ENCODE measurements around the gene CCDC85A.

DNA sequence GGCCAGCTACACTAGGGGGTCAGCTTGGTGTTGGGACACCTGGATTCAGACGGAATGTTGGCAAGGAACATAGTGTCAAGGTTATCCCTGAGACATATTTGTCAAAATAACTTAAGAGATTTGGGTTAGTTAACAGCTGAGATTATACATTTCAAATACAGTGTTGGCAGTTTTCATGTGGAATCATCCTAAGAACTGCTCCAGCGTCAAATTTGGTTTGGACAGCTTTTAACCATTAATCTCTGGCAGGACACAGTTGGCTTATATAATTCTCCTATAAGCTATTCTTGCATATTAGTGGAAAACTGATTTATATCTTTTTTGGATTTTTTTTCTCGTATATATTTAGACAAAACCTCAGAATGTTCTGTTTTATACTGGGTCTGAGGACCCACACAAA is 132.2 kb downstream of the CCDC85A start:
- TF ChIP-seq, protein P1, sequence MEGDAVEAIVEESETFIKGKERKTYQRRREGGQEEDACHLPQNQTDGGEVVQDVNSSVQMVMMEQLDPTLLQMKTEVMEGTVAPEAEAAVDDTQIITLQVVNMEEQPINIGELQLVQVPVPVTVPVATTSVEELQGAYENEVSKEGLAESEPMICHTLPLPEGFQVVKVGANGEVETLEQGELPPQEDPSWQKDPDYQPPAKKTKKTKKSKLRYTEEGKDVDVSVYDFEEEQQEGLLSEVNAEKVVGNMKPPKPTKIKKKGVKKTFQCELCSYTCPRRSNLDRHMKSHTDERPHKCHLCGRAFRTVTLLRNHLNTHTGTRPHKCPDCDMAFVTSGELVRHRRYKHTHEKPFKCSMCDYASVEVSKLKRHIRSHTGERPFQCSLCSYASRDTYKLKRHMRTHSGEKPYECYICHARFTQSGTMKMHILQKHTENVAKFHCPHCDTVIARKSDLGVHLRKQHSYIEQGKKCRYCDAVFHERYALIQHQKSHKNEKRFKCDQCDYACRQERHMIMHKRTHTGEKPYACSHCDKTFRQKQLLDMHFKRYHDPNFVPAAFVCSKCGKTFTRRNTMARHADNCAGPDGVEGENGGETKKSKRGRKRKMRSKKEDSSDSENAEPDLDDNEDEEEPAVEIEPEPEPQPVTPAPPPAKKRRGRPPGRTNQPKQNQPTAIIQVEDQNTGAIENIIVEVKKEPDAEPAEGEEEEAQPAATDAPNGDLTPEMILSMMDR (IDR thresholded peaks at IDR 0.05), result no peak
- no peak for TF ChIP-seq POLR2A (IDR thresholded peaks at IDR 0.05)
